ENCODE data around the gene GALNTL6. TPM values are rescaled to one million over a fixed set of nuclear protein-coding genes. Genes with fewer than 3 reads are reported as not detected.

Gene GALNTL6
- total and polyA plus RNA-seq, 8 donors: 0.15 to 0.87 (median 0.58) TPM; not detected in 3

- TF ChIP-seq EP300 (IDR thresholded peaks at IDR 0.05) (no peak), POLR2AphosphoS5 (IDR thresholded peaks at IDR 0.05) (no peak), CTCF (IDR thresholded peaks at IDR 0.05) (no peak), POLR2A (IDR thresholded peaks at IDR 0.05) (no peak)
These were observed 311.6 kb downstream of the GALNTL6 start for GRCh38 chr4:172124656-172125308.

GRCh38 chr4:172125443-172125842 is 312.2 kb downstream of the GALNTL6 start:
- intact Hi-C loops (cut with DNase I; ENCODE audit: low total_unique reads): no loop called here
- Histone ChIP-seq H3K9me3 (peaks cover 0 to 4% (median 0%) of the 10 kb centered on the region in 4 donors), H3K4me3 (no peak overlapping the region), H3K36me3 (no peaks in the 10 kb centered on the region), H3K27me3 (no peaks in the 10 kb centered on the region), H3K27ac (no peak overlapping the region), H3K4me1 (no peaks in the 10 kb centered on the region)
- no peak for TF ChIP-seq EP300 (IDR thresholded peaks at IDR 0.05)
- TF ChIP-seq POLR2AphosphoS5 (IDR thresholded peaks at IDR 0.05): no peak
- no peak for TF ChIP-seq POLR2A (IDR thresholded peaks at IDR 0.05)
- TF ChIP-seq CTCF (IDR thresholded peaks at IDR 0.05): no peak
- DNase-seq: no peak

More at GRCh38 chr4:172124656-172125308, 311.6 kb downstream of the GALNTL6 start:
- Histone ChIP-seq H3K27ac (no peak overlapping the region), H3K9me3 (peaks cover 0 to 4% (median 0%) of the 10 kb centered on the region in 4 donors), H3K36me3 (no peaks in the 10 kb centered on the region), H3K27me3 (no peaks in the 10 kb centered on the region), H3K4me1 (no peaks in the 10 kb centered on the region), H3K4me3 (no peak overlapping the region)
- DNase-seq: no peak
- WGBS, 5 donors: 78 to 92% (median 87%) methylated on average over 1 of the region's 1 CpG
- intact Hi-C loops (cut with DNase I; ENCODE audit: low total_unique reads): no loop called here

GRCh38 chr4:172127168-172127567 is 314.0 kb downstream of the GALNTL6 start:
- Histone ChIP-seq H3K4me1 (no peaks in the 10 kb centered on the region), H3K27ac (no peak overlapping the region), H3K9me3 (peaks cover 0 to 4% (median 0%) of the 10 kb centered on the region in 4 donors), H3K27me3 (no peaks in the 10 kb centered on the region), H3K36me3 (no peaks in the 10 kb centered on the region), H3K4me3 (no peak overlapping the region)
- WGBS, 5 donors: 93 to 100% (median 97%) methylated on average over 4 of the region's 4 CpGs
- intact Hi-C loops (cut with DNase I; ENCODE audit: low total_unique reads): no loop called here
- DNase-seq: no peak
- no peak for TF ChIP-seq POLR2AphosphoS5 (IDR thresholded peaks at IDR 0.05)
- no peak for TF ChIP-seq EP300 (IDR thresholded peaks at IDR 0.05)
- no peak for TF ChIP-seq CTCF (IDR thresholded peaks at IDR 0.05)
- no peak for TF ChIP-seq POLR2A (IDR thresholded peaks at IDR 0.05)

- no peak overlapping the region for H3K4me3 ChIP-seq
- intact Hi-C loops (cut with DNase I; ENCODE audit: low total_unique reads): no loop called here
- H3K9me3 ChIP-seq: peaks cover 0 to 4% (median 0%) of the 10 kb centered on the region in 4 donors
- DNase-seq: no peak
- WGBS, 5 donors: 64 to 91% (median 71%) methylated on average over 1 of the region's 1 CpG
- H3K27me3 ChIP-seq: no peaks in the 10 kb centered on the region
- no peaks in the 10 kb centered on the region for H3K36me3 ChIP-seq
- TF ChIP-seq POLR2A (IDR thresholded peaks at IDR 0.05) (no peak), POLR2AphosphoS5 (IDR thresholded peaks at IDR 0.05) (no peak), EP300 (IDR thresholded peaks at IDR 0.05) (no peak), CTCF (IDR thresholded peaks at IDR 0.05) (no peak)
- H3K27ac ChIP-seq: no peak overlapping the region
- no peaks in the 10 kb centered on the region for H3K4me1 ChIP-seq
These were observed 316.4 kb downstream of the GALNTL6 start for GRCh38 chr4:172129593-172129992.

Data from stomach (tissue), 9 donors.